Lung microvascular endothelial cell (primary cell): ENCODE data around the gene BTBD3. TPM values are rescaled to one million over a fixed set of nuclear protein-coding genes. Genes with fewer than 3 reads are reported as not detected.

ENCODE experiments used
- DNase-seq, 2 donors: peaks; one replicate each; pipeline versions ENCODE4 v3.0.0 to v3.0.0-alpha.2; 2010; ENCODE audit warnings: low read depth in 2 of 2
- total RNA-seq: library from RNA; depleted of rRNA; stranded (reverse); fragments of >200 nt; gene quantifications from 2 replicates; pipeline ENCODE4 v1.2.1, GENCODE V29; 2014

Gene BTBD3
- 41.6 and 101 TPM in 2 replicates for total RNA-seq

- DNase-seq: peak; percentile 68 to 94
Measured at GRCh38 chr20:11917663-11918062, at the start of gene BTBD3. TSS of gene BTBD3 (plus strand) at chr20:11917893. CDS start at chr20:11918276, 383 bp downstream.

- DNase-seq: no peak
Measured at GRCh38 chr20:11869641-11870040, 48.1 kb upstream of the BTBD3 start.

- no peak for DNase-seq
Measured at GRCh38 chr20:11870411-11870810, 47.3 kb upstream of the BTBD3 start.

- no peak for DNase-seq
Measured at GRCh38 chr20:11876555-11876954, 41.1 kb upstream of the BTBD3 start.

GRCh38 chr20:11880680-11881079 is 37.0 kb upstream of the BTBD3 start:
- DNase-seq: no peak

GRCh38 chr20:11881449-11881848 is 36.2 kb upstream of the BTBD3 start:
- DNase-seq: no peak

GRCh38 chr20:11882651-11883050 is 35.0 kb upstream of the BTBD3 start:
- no peak for DNase-seq

- no peak for DNase-seq
Measured at GRCh38 chr20:11888648-11889047, 29.0 kb upstream of the BTBD3 start.

GRCh38 chr20:11890331-11891076 is 27.2 kb upstream of the BTBD3 start:
- peak; percentile 93 to 94 for DNase-seq

- DNase-seq: peak; percentile 43 to 74
Measured at GRCh38 chr20:11891077-11891775, 26.5 kb upstream of the BTBD3 start.

- DNase-seq: peak; percentile 68 to 84
Measured at GRCh38 chr20:11891776-11892545, 25.7 kb upstream of the BTBD3 start.

- peak; percentile 16 to 65 for DNase-seq
Measured at GRCh38 chr20:11894062-11894461, 23.6 kb upstream of the BTBD3 start.

- DNase-seq: no peak
Measured at GRCh38 chr20:11895861-11896387, 21.8 kb upstream of the BTBD3 start.

GRCh38 chr20:11901127-11901526 is 16.6 kb upstream of the BTBD3 start:
- DNase-seq: peak in 1 of 2 donors; percentile 37

- no peak for DNase-seq
Measured at GRCh38 chr20:11902285-11902697, 15.4 kb upstream of the BTBD3 start.

- no peak for DNase-seq
Measured at GRCh38 chr20:11905460-11906179, 12.1 kb upstream of the BTBD3 start.

GRCh38 chr20:11906626-11907480 is 10.8 kb upstream of the BTBD3 start:
- no peak for DNase-seq

GRCh38 chr20:11907621-11908020 is 10.1 kb upstream of the BTBD3 start:
- DNase-seq: peak in 1 of 2 donors; percentile 20

GRCh38 chr20:11912013-11912658 is 5.6 kb upstream of the BTBD3 start:
- DNase-seq: peak in 1 of 2 donors; percentile 44
